WTC11 (cell line): ENCODE data around the gene ATP5MC3. TPM values are rescaled to one million over a fixed set of nuclear protein-coding genes. Genes with fewer than 3 reads are reported as not detected.

ENCODE experiments used
- ATAC-seq: fragments of 200-7000 bp; cut with Tn5 transposase; 2 replicates; pipeline ENCODE4 v1.10.0; 2021; ENCODE audit warnings: mild to moderate bottlenecking, moderate library complexity
- CTCF ChIA-PET: fragments of 300-600 bp; sonication (Branson Sonifier 250); formaldehyde crosslinking; loops from one replicate; lab custom pipeline; 2021; ENCODE audit warnings: antibody characterized with exemption; lab: Charles Lee
- POLR2A ChIA-PET: fragments of 350-600 bp; sonication (Branson Sonifier 250); formaldehyde crosslinking; loops from one replicate; lab custom pipeline; 2021; ENCODE audit warnings: antibody characterized with exemption; lab: Charles Lee
- DNase-seq: peaks from one replicate; pipeline ENCODE4 v3.0.0; 2021; ENCODE audit warnings: low spot score
- H3K27ac Mint-ChIP-seq: 2 replicates; pipeline ENCODE4 v1.8.0; 2021; ENCODE audit warnings: mixed read lengths
- H3K27me3 Mint-ChIP-seq: 2 replicates; pipeline ENCODE4 v1.8.0; 2021; ENCODE audit warnings: low read depth, mild to moderate bottlenecking, moderate library complexity, mixed read lengths
- H3K36me3 Mint-ChIP-seq: 2 replicates; pipeline ENCODE4 v1.8.0; 2021; ENCODE audit warnings: mixed read lengths
- H3K4me1 Mint-ChIP-seq: 2 replicates; pipeline ENCODE4 v1.8.0; 2022; ENCODE audit warnings: mixed read lengths
- H3K4me3 Mint-ChIP-seq: 2 replicates; pipeline ENCODE4 v1.8.0; 2021; ENCODE audit warnings: mild to moderate bottlenecking, moderate library complexity, mixed read lengths
- H3K9me3 Mint-ChIP-seq: 2 replicates; pipeline ENCODE4 v1.8.0; 2021; ENCODE audit warnings: mixed read lengths
- CREB1 ChIP-seq: sonication (generic); formaldehyde crosslinking; IDR thresholded peaks from 2 replicates; pipeline ENCODE4 v1.8.0; 2023; ENCODE audit warnings: mild to moderate bottlenecking, missing genetic modification reagents
- ESRRA ChIP-seq: sonication (generic); formaldehyde crosslinking; IDR thresholded peaks from 2 replicates; pipeline ENCODE4 v1.8.1; 2022; ENCODE audit warnings: mild to moderate bottlenecking, missing genetic modification reagents, borderline replicate concordance
- FOXP1 ChIP-seq: sonication (generic); formaldehyde crosslinking; IDR thresholded peaks from 2 replicates; pipeline ENCODE4 v1.8.0; 2022; ENCODE audit warnings: missing genetic modification reagents, mild to moderate bottlenecking, moderate library complexity, borderline replicate concordance
- GABPB1 ChIP-seq: sonication (generic); formaldehyde crosslinking; IDR thresholded peaks from 2 replicates; pipeline ENCODE4 v1.8.1; 2023; ENCODE audit warnings: mild to moderate bottlenecking, missing genetic modification reagents
- JUN ChIP-seq: sonication (generic); formaldehyde crosslinking; IDR thresholded peaks from 2 replicates; pipeline ENCODE4 v1.8.0; 2023; ENCODE audit warnings: mild to moderate bottlenecking, missing genetic modification reagents
- NR2C2 ChIP-seq: sonication (generic); formaldehyde crosslinking; IDR thresholded peaks from 2 replicates; pipeline ENCODE4 v1.8.0; 2022; ENCODE audit warnings: mild to moderate bottlenecking, missing genetic modification reagents
- OVOL2 ChIP-seq: fragments of 250-450 bp; sonication (Bioruptor Pico); IDR thresholded peaks from 2 replicates; pipeline ENCODE4 v1.9.0; 2021; ENCODE audit warnings: mild to moderate bottlenecking, borderline replicate concordance
- TP53 ChIP-seq: sonication (generic); formaldehyde crosslinking; IDR thresholded peaks from 2 replicates; pipeline ENCODE4 v1.8.1; 2023; ENCODE audit warnings: mild to moderate bottlenecking, missing genetic modification reagents
- ZNF121 ChIP-seq: sonication (generic); formaldehyde crosslinking; IDR thresholded peaks from 2 replicates; pipeline ENCODE4 v1.8.0; 2023; ENCODE audit warnings: missing genetic modification reagents
- ZNF138 ChIP-seq: sonication (generic); formaldehyde crosslinking; conservative IDR thresholded peaks from 2 replicates; pipeline ENCODE4 v1.8.1; 2022; ENCODE audit warnings: mild to moderate bottlenecking, moderate library complexity, missing genetic modification reagents
- ZNF263 ChIP-seq: sonication (generic); formaldehyde crosslinking; IDR thresholded peaks from 2 replicates; pipeline ENCODE4 v1.8.1; 2022; ENCODE audit warnings: low read depth, mild to moderate bottlenecking, moderate library complexity, missing genetic modification reagents
- ZNF317 ChIP-seq: sonication (generic); formaldehyde crosslinking; IDR thresholded peaks from 2 replicates; pipeline ENCODE4 v1.8.1; 2023; ENCODE audit warnings: low read depth, mild to moderate bottlenecking, moderate library complexity, missing genetic modification reagents, borderline replicate concordance
- ZNF396 ChIP-seq: fragments of 250-450 bp; sonication (Bioruptor Pico); IDR thresholded peaks from 2 replicates; pipeline ENCODE4 v1.8.0; 2021; ENCODE audit warnings: mild to moderate bottlenecking, moderate library complexity, borderline replicate concordance
- total RNA-seq: library from RNA; stranded (reverse); gene quantifications from 3 replicates; pipeline ENCODE4 v1.2.3, GENCODE V29; 2021
- TF ChIP-seq, protein P1 (sequence below): sonication (generic); formaldehyde crosslinking; IDR thresholded peaks from 2 replicates; pipeline ENCODE4 v1.8.0; 2022; ENCODE audit warnings: mild to moderate bottlenecking, missing genetic modification reagents
- TF ChIP-seq, protein P2 (sequence below): sonication (generic); formaldehyde crosslinking; IDR thresholded peaks from 2 replicates; pipeline ENCODE4 v1.8.1; 2023; ENCODE audit warnings: mild to moderate bottlenecking, missing genetic modification reagents
- TF ChIP-seq, protein P3 (sequence below): sonication (generic); formaldehyde crosslinking; IDR thresholded peaks from 2 replicates; pipeline ENCODE4 v1.8.1; 2022; ENCODE audit warnings: low read depth, mild to moderate bottlenecking, moderate library complexity, missing genetic modification reagents, borderline replicate concordance
- TF ChIP-seq, protein P4 (sequence below): sonication (generic); formaldehyde crosslinking; IDR thresholded peaks from 2 replicates; pipeline ENCODE4 v1.8.1; 2023; ENCODE audit warnings: mild to moderate bottlenecking, missing genetic modification reagents, borderline replicate concordance

ATP5MC3 gene
- total RNA-seq, 1 experiment from 2014 or later = 370 TPM

DNA sequence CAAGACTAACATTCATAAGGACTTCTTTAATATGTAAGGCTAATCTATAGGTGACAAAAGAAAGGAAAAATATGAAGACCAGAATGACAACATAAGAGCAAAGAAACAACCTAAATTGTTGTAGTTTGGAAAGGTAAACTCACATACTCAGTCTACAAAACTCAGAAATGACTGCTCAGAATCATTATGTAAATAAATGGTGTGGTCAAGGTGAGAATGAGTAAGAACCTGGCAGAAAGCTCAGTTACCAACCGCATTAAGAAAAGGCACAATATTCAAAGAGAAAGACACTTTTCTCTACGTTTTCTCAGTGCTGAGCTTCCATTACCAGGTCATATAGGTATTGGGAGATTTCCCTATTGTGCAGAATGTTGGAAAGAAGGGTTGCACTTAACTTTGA, 29.3 kb downstream of the ATP5MC3 start (continued):
- TF ChIP-seq GABPB1 = no peak
- TF ChIP-seq ZNF121 (CRISPR knock-in tag) = no peak
- TF ChIP-seq FOXP1 (CRISPR knock-in tag) = no peak
- TF ChIP-seq ZNF317 (CRISPR knock-in tag) = no peak

DNA sequence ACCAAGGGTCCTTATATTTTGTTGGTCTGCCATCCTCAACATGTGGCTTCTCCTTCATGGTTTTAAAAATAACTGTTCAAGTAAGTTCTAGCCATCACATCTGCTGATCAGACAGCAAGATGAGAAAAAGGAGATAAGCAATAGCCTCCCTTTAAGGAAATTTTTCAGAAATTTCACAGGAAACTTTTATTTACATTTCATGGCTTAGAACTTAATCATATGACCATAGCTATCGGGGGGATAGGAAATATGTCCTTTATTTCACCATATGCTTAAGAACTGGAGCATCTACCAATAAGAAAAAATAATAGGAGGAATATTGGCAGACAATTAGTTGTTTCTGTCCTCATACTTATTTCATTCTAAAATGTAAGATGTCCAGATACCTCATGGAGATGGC, 29.7 kb downstream of the ATP5MC3 start:
- TF ChIP-seq ZNF138 (CRISPR knock-in tag) (no peak), CREB1 (CRISPR knock-in tag) (no peak), NR2C2 (CRISPR knock-in tag) (no peak), OVOL2 (no peak), TP53 (CRISPR knock-in tag) (no peak), ZNF396 (CRISPR knock-in tag) (no peak), ESRRA (CRISPR knock-in tag) (no peak), ZNF263 (CRISPR knock-in tag) (no peak), JUN (CRISPR knock-in tag) (no peak)
- TF ChIP-seq, protein P1, sequence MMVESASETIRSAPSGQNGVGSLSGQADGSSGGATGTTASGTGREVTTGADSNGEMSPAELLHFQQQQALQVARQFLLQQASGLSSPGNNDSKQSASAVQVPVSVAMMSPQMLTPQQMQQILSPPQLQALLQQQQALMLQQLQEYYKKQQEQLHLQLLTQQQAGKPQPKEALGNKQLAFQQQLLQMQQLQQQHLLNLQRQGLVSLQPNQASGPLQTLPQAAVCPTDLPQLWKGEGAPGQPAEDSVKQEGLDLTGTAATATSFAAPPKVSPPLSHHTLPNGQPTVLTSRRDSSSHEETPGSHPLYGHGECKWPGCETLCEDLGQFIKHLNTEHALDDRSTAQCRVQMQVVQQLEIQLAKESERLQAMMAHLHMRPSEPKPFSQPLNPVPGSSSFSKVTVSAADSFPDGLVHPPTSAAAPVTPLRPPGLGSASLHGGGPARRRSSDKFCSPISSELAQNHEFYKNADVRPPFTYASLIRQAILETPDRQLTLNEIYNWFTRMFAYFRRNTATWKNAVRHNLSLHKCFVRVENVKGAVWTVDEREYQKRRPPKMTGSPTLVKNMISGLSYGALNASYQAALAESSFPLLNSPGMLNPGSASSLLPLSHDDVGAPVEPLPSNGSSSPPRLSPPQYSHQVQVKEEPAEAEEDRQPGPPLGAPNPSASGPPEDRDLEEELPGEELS (CRISPR knock-in tag) = no peak
- TF ChIP-seq, protein P2, sequence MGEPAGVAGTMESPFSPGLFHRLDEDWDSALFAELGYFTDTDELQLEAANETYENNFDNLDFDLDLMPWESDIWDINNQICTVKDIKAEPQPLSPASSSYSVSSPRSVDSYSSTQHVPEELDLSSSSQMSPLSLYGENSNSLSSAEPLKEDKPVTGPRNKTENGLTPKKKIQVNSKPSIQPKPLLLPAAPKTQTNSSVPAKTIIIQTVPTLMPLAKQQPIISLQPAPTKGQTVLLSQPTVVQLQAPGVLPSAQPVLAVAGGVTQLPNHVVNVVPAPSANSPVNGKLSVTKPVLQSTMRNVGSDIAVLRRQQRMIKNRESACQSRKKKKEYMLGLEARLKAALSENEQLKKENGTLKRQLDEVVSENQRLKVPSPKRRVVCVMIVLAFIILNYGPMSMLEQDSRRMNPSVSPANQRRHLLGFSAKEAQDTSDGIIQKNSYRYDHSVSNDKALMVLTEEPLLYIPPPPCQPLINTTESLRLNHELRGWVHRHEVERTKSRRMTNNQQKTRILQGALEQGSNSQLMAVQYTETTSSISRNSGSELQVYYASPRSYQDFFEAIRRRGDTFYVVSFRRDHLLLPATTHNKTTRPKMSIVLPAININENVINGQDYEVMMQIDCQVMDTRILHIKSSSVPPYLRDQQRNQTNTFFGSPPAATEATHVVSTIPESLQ = no peak
- TF ChIP-seq, protein P3, sequence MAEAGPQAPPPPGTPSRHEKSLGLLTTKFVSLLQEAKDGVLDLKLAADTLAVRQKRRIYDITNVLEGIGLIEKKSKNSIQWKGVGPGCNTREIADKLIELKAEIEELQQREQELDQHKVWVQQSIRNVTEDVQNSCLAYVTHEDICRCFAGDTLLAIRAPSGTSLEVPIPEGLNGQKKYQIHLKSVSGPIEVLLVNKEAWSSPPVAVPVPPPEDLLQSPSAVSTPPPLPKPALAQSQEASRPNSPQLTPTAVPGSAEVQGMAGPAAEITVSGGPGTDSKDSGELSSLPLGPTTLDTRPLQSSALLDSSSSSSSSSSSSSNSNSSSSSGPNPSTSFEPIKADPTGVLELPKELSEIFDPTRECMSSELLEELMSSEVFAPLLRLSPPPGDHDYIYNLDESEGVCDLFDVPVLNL (CRISPR knock-in tag) = no peak
- TF ChIP-seq, protein P4, sequence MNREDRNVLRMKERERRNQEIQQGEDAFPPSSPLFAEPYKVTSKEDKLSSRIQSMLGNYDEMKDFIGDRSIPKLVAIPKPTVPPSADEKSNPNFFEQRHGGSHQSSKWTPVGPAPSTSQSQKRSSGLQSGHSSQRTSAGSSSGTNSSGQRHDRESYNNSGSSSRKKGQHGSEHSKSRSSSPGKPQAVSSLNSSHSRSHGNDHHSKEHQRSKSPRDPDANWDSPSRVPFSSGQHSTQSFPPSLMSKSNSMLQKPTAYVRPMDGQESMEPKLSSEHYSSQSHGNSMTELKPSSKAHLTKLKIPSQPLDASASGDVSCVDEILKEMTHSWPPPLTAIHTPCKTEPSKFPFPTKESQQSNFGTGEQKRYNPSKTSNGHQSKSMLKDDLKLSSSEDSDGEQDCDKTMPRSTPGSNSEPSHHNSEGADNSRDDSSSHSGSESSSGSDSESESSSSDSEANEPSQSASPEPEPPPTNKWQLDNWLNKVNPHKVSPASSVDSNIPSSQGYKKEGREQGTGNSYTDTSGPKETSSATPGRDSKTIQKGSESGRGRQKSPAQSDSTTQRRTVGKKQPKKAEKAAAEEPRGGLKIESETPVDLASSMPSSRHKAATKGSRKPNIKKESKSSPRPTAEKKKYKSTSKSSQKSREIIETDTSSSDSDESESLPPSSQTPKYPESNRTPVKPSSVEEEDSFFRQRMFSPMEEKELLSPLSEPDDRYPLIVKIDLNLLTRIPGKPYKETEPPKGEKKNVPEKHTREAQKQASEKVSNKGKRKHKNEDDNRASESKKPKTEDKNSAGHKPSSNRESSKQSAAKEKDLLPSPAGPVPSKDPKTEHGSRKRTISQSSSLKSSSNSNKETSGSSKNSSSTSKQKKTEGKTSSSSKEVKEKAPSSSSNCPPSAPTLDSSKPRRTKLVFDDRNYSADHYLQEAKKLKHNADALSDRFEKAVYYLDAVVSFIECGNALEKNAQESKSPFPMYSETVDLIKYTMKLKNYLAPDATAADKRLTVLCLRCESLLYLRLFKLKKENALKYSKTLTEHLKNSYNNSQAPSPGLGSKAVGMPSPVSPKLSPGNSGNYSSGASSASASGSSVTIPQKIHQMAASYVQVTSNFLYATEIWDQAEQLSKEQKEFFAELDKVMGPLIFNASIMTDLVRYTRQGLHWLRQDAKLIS (CRISPR knock-in tag) = no peak
- TF ChIP-seq, all 79 proteins: peak for 0
- no peak for ATAC-seq
- H3K4me1 Mint-ChIP-seq = peaks cover 28% of the 10 kb centered on the region

More for the DNA sequence above, 29.7 kb downstream of the ATP5MC3 start:
- H3K9me3 Mint-ChIP-seq = no peaks in the 10 kb centered on the region
- H3K4me3 Mint-ChIP-seq = no peak overlapping the region
- DNase-seq = no peak
- peaks cover 10% of the 10 kb centered on the region for H3K36me3 Mint-ChIP-seq
- CTCF ChIA-PET = no interaction called here
- H3K27ac Mint-ChIP-seq = no peak overlapping the region
- H3K27me3 Mint-ChIP-seq = no peaks in the 10 kb centered on the region
- POLR2A ChIA-PET = no interaction called here
